Fibroblast of lung (primary cell): Measurements from ENCODE around the gene SPTB.

Experiments used
- CTCF ChIP-seq, 2 donors: IDR thresholded peaks in 1 of 2; conservative IDR thresholded peaks in 1 of 2; 1 replicate in 1 of 2; 2 replicates in 1 of 2; pipeline ENCODE4 v1.5.1; 2011 to 2012; ENCODE audit warnings: low read length in 2 of 2, control low read depth in 1 of 2, inconsistent platforms in 1 of 2, low read depth in 1 of 2, mild to moderate bottlenecking in 1 of 2
- EZH2 ChIP-seq: IDR thresholded peaks from 2 replicates; pipeline ENCODE4 v1.5.1; 2012; ENCODE audit warnings: low read length, control low read depth, mild to moderate bottlenecking; ENCODE audit errors: missing control alignments

GRCh38 chr14:64868379-64868778 is 11.3 kb downstream of the SPTB start:
- TF ChIP-seq CTCF (conservative IDR thresholded peaks at IDR 0.05 in 1 of 2, IDR thresholded peaks at IDR 0.05 in 1 of 2; ENCODE audit: low read depth in 1 of 2, low read length in 2 of 2) (no peak), EZH2 (no peak)
